RWPE2 (cell line): Measurements from ENCODE around the gene MYADM.
A peak's percentile ranks its signal among the peaks of the same experiment; 100 is the strongest.

Experiments used
- ATAC-seq: fragments of 200-7000 bp; cut with Tn5 transposase; 3 replicates; pipeline ENCODE4 v1.9.1; 2021; ENCODE audit warnings: low read depth
- DNase-seq: peaks from one replicate; pipeline ENCODE4 v3.0.0-alpha.2; 2020; ENCODE audit warnings: low spot score
- H3K27ac ChIP-seq: fragments of 450-650 bp; 2 replicates; pipeline ENCODE4 v1.5.1; 2017; ENCODE audit warnings: mild to moderate bottlenecking; ENCODE audit not compliant: poor library complexity, severe bottlenecking
- H3K27me3 ChIP-seq: fragments of 250-450 bp; sonication (Bioruptor Pico); 2 replicates; pipeline ENCODE4 v1.5.1; 2021; ENCODE audit warnings: mild to moderate bottlenecking, moderate library complexity; ENCODE audit not compliant: insufficient read depth, poor library complexity, severe bottlenecking
- H3K36me3 ChIP-seq: fragments of 250-450 bp; sonication (Bioruptor Pico); 2 replicates; pipeline ENCODE4 v1.5.1; 2020; ENCODE audit warnings: low read depth, mild to moderate bottlenecking, moderate library complexity
- H3K4me1 ChIP-seq: fragments of 250-450 bp; sonication (Bioruptor Pico); 2 replicates; pipeline ENCODE4 v1.5.1; 2021; ENCODE audit warnings: mild to moderate bottlenecking, moderate library complexity; ENCODE audit not compliant: insufficient read depth, poor library complexity, severe bottlenecking
- H3K4me3 ChIP-seq: fragments of 250-450 bp; sonication (Bioruptor Pico); 2 replicates; pipeline ENCODE4 v1.5.1; 2021; ENCODE audit warnings: mild to moderate bottlenecking, moderate library complexity; ENCODE audit not compliant: severe bottlenecking
- H3K9me3 ChIP-seq: fragments of 250-450 bp; sonication (Bioruptor Pico); 2 replicates; pipeline ENCODE4 v1.5.1; 2021; ENCODE audit warnings: mild to moderate bottlenecking, moderate library complexity; ENCODE audit not compliant: severe bottlenecking
- TF ChIP-seq, protein P1 (sequence below): fragments of 450-650 bp; IDR thresholded peaks from one replicate; pipeline ENCODE4 v1.5.1; 2017; ENCODE audit warnings: mild to moderate bottlenecking, moderate library complexity; ENCODE audit not compliant: poor library complexity, severe bottlenecking

MYADM gene

DNA sequence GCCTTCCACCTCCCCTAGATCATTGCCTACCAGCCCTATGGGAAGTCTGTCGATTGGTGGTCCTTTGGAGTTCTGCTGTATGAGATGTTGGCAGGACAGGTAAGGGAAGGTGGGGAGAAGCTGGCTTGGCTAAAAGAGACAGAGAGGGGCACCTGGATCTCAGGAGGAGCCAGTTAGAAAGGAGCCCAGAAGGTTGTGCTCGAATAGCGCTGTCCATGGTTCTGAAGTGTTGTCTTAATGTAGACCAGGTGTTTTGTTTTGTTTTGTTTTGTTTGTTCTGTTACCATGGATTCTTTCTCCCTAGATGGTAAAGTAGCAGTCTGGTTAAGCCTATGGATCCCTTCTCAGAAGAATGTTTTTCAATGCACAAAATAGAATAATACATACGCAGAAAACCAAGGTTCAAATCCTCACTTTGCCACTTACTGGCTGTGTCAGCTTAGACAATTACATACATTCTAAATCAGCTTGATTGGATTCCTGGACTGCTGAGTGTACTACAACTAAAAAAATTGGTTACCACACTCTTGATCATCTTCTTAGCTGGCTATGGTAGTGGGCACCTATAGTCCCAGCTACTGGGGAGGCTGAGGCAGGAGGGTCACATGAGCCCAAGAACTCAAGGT, 35.5 kb downstream of the MYADM start:
- no peaks in the 10 kb centered on the region for H3K9me3 ChIP-seq
- no peak overlapping the region for H3K4me3 ChIP-seq
- H3K27ac ChIP-seq = no peak overlapping the region
- TF ChIP-seq, protein P1, sequence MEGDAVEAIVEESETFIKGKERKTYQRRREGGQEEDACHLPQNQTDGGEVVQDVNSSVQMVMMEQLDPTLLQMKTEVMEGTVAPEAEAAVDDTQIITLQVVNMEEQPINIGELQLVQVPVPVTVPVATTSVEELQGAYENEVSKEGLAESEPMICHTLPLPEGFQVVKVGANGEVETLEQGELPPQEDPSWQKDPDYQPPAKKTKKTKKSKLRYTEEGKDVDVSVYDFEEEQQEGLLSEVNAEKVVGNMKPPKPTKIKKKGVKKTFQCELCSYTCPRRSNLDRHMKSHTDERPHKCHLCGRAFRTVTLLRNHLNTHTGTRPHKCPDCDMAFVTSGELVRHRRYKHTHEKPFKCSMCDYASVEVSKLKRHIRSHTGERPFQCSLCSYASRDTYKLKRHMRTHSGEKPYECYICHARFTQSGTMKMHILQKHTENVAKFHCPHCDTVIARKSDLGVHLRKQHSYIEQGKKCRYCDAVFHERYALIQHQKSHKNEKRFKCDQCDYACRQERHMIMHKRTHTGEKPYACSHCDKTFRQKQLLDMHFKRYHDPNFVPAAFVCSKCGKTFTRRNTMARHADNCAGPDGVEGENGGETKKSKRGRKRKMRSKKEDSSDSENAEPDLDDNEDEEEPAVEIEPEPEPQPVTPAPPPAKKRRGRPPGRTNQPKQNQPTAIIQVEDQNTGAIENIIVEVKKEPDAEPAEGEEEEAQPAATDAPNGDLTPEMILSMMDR = no peak
- H3K27me3 ChIP-seq = peaks cover 22% of the 10 kb centered on the region
- peaks cover 5% of the 10 kb centered on the region for H3K4me1 ChIP-seq
- no peaks in the 10 kb centered on the region for H3K36me3 ChIP-seq
- ATAC-seq = no peak
- DNase-seq = no peak

DNA sequence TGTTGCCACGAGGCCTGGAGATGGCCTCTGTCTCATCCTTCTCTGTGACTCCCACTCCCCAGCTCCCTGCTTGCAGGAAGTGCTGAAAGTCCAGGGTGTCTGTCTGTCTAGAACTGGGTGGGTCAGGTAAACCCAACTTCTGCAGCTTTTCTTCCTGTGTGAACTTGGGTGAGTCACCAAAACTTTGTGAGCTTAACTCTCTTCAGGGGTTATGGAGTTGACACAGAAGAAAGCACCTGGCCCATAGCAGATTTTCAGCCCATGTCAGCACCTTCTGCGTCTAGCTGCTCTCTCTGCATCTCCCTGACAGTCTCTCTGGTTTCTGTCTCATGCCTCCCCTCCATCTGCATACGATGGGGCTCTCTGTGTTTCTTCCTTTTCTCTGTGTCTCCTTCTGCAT, 37.2 kb downstream of the MYADM start:
- ATAC-seq = peak; percentile 29; the same call in 1 of the 3 replicates
- Histone ChIP-seq H3K4me3 (no peak overlapping the region), H3K27ac (no peak overlapping the region), H3K4me1 (peaks cover 5% of the 10 kb centered on the region), H3K27me3 (peaks cover 37% of the 10 kb centered on the region), H3K36me3 (no peaks in the 10 kb centered on the region), H3K9me3 (no peaks in the 10 kb centered on the region)
- TF ChIP-seq, protein P1 = no peak
- no peak for DNase-seq

DNA sequence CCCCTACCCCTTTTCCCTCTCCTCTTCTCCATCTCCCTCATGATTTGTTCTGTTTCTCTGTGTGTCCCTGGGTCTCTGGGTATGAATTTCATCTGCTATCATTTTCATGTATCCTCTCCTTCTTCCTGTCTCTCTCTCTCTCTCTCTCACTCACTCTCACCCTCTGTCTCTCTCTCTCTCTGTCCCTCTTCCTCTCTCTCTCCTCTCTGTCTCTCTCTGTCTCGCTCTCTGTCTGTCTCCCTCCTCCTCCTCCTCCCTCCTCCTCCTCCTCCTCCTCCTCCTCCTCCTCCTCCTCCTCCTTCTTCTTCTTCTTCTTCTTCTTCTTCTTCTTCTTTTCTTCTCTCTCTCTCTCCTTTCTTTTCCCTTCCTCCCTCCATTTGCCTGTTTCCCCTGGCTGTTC, 38.1 kb downstream of the MYADM start:
- peaks cover 1% of the 10 kb centered on the region for H3K4me1 ChIP-seq
- ATAC-seq = no peak
- H3K27ac ChIP-seq = no peak overlapping the region
- H3K36me3 ChIP-seq = no peaks in the 10 kb centered on the region
- TF ChIP-seq, protein P1 = no peak
- H3K4me3 ChIP-seq = no peak overlapping the region
- no peak for DNase-seq
- peaks cover 46% of the 10 kb centered on the region for H3K27me3 ChIP-seq
- no peaks in the 10 kb centered on the region for H3K9me3 ChIP-seq

DNA sequence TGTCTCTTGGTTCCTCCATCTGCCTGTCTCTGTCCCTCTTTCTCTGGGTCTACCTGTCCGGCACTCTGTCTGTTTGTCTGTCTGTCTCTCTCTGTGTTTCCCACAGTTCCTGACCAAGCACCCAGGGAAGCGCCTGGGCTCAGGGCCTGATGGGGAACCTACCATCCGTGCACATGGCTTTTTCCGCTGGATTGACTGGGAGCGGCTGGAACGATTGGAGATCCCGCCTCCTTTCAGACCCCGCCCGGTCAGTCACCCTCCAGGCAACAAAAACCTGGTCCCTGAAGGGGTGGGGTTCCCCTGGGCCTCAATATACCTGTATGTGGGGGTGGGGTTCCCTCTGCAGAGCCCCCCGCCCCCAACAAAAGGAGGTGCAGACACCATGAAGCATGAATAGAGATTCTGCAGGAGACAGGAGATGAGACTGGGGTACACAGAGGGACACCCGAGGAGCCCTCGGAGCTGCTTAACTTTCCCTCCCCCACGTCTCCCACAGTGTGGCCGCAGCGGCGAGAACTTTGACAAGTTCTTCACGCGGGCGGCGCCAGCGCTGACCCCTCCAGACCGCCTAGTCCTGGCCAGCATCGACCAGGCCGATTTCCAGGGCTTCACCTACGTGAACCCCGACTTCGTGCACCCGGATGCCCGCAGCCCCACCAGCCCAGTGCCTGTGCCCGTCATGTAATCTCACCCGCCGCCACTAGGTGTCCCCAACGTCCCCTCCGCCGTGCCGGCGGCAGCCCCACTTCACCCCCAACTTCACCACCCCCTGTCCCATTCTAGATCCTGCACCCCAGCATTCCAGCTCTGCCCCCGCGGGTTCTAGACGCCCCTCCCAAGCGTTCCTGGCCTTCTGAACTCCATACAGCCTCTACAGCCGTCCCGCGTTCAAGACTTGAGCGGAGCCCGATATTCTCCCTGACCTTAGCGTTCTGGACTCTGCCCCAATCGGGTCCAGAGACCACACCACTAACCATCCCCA, 38.8 kb downstream of the MYADM start:
- TF ChIP-seq, protein P1 = peak; percentile 85
- Histone ChIP-seq H3K4me3 (no peak overlapping the region), H3K9me3 (no peaks in the 10 kb centered on the region), H3K4me1 (no peaks in the 10 kb centered on the region), H3K27me3 (peaks cover 53% of the 10 kb centered on the region), H3K36me3 (no peaks in the 10 kb centered on the region), H3K27ac (no peak overlapping the region)
- peak; percentile 36 for ATAC-seq
- peak; percentile 54 for DNase-seq
